ENCODE data around the gene MOB3A. TPM values are rescaled to one million over a fixed set of nuclear protein-coding genes. Genes with fewer than 3 reads are reported as not detected.
"Not testable (repeated sequence)": the region's sequence is repeated elsewhere in the genome, so short reads cannot be mapped to it uniquely, and the experiment has no call there.

The MOB3A gene
- 7.7 TPM for total RNA-seq (ENCODE audit: insufficient read depth, low replicate concordance)

- no peak for DNase-seq (ENCODE audit: low spot score)
Observed at GRCh38 chr19:2096034-2096479, at the start of gene MOB3A. MOB3A (minus strand) TSS chr19:2096326; CDS start chr19:2078560, 17,766 bp downstream.

GRCh38 chr19:2145831-2146241, 49.7 kb upstream of the MOB3A start:
- no peak for DNase-seq (ENCODE audit: low spot score)

GRCh38 chr19:2144190-2144589, 48.1 kb upstream of the MOB3A start:
- DNase-seq (ENCODE audit: low spot score), result no peak

GRCh38 chr19:2142173-2142829, 46.2 kb upstream of the MOB3A start:
- no peak for DNase-seq (ENCODE audit: low spot score)

- DNase-seq (ENCODE audit: low spot score), result no peak
Observed at GRCh38 chr19:2140138-2140569, 44.0 kb upstream of the MOB3A start.

- no peak for DNase-seq (ENCODE audit: low spot score)
Observed at GRCh38 chr19:2139385-2140137, 43.4 kb upstream of the MOB3A start.

- no peak for DNase-seq (ENCODE audit: low spot score)
Observed at GRCh38 chr19:2138061-2138728, 42.1 kb upstream of the MOB3A start.

GRCh38 chr19:2136796-2137195, 40.7 kb upstream of the MOB3A start:
- no peak for DNase-seq (ENCODE audit: low spot score)

GRCh38 chr19:2135474-2136402, 39.6 kb upstream of the MOB3A start:
- DNase-seq (ENCODE audit: low spot score), result no peak

GRCh38 chr19:2132731-2133490, 36.8 kb upstream of the MOB3A start:
- no peak for DNase-seq (ENCODE audit: low spot score)

GRCh38 chr19:2132191-2132590, 36.1 kb upstream of the MOB3A start:
- DNase-seq (ENCODE audit: low spot score), result no peak

GRCh38 chr19:2131012-2131975, 35.2 kb upstream of the MOB3A start:
- not testable (repeated sequence) for DNase-seq (ENCODE audit: low spot score)

- DNase-seq (ENCODE audit: low spot score), result no peak
Observed at GRCh38 chr19:2129892-2130770, 34.0 kb upstream of the MOB3A start.

- DNase-seq (ENCODE audit: low spot score), result no peak
Observed at GRCh38 chr19:2129486-2129885, 33.4 kb upstream of the MOB3A start.

GRCh38 chr19:2129022-2129421, 32.9 kb upstream of the MOB3A start:
- DNase-seq (ENCODE audit: low spot score), result no peak

GRCh38 chr19:2128252-2128651, 32.1 kb upstream of the MOB3A start:
- DNase-seq (ENCODE audit: low spot score), result not testable (repeated sequence)

- DNase-seq (ENCODE audit: low spot score), result no peak
Observed at GRCh38 chr19:2127758-2128157, 31.6 kb upstream of the MOB3A start.

GRCh38 chr19:2126879-2127518, 30.9 kb upstream of the MOB3A start:
- DNase-seq (ENCODE audit: low spot score), result no peak

Measured in umbilical cord (tissue), 2 donors.